Peyer's patch (tissue), 4 donors: ENCODE results near the gene SYNJ2. TPM values are rescaled to one million over a fixed set of nuclear protein-coding genes. Genes with fewer than 3 reads are reported as not detected.

Source experiments
- DNase-seq, 3 donors: peaks; one replicate each; pipeline ENCODE4 v3.0.0-alpha.2; 2017 to 2019
- H3K27ac ChIP-seq, 4 donors: fragments of 200-600 bp; sonication (generic); one replicate each; pipeline ENCODE4 v1.5.1; 2016 to 2019
- H3K27me3 ChIP-seq, 2 donors: fragments of 200-600 bp; sonication (generic); one replicate each; pipeline ENCODE4 v1.5.1; 2019
- H3K36me3 ChIP-seq, 3 donors: fragments of 200-600 bp; sonication (generic); one replicate each; pipeline ENCODE4 v1.5.1; 2016 to 2019
- H3K4me1 ChIP-seq, 4 donors: fragments of 200-600 bp; sonication (generic); one replicate each; pipeline ENCODE4 v1.5.1; 2016 to 2019
- H3K4me3 ChIP-seq, 4 donors: fragments of 200-600 bp; sonication (generic); 1 replicate in 3 of 4; 2 replicates in 1 of 4; pipeline ENCODE4 v1.5.1; 2016 to 2019; ENCODE audit warnings: mild to moderate bottlenecking in 1 of 4
- H3K9me3 ChIP-seq, 4 donors: fragments of 200-600 bp; sonication (generic); one replicate each; pipeline ENCODE4 v1.5.1; 2016 to 2019; ENCODE audit warnings: mild to moderate bottlenecking in 1 of 4
- POLR2A ChIP-seq, 2 donors: fragments of 450-650 bp; IDR thresholded peaks; one replicate each; pipeline ENCODE4 v1.5.1; 2017; ENCODE audit warnings: antibody characterized with exemption in 2 of 2, mild to moderate bottlenecking in 2 of 2, moderate library complexity in 2 of 2
- total RNA-seq, 4 donors: library from RNA; depleted of rRNA; stranded (reverse); fragments of >200 nt; gene quantifications; one replicate each; pipeline ENCODE4 v1.1.0, GENCODE V29; 2016
- TF ChIP-seq, protein P1 (sequence below), 6 experiments: fragments of 450-650 bp in 4 of 6; fragments of 200-600 bp in 2 of 6; sonication (generic) in 1 of 6; IDR thresholded peaks; one replicate each; pipeline ENCODE4 v1.5.1; 2017 to 2019; ENCODE audit warnings: antibody characterized with exemption in 6 of 6, mild to moderate bottlenecking in 3 of 6, moderate library complexity in 1 of 6

The SYNJ2 gene
- total RNA-seq, 4 donors from 2014 or later: 26.8 to 47.2 (median 34.0) TPM

DNA sequence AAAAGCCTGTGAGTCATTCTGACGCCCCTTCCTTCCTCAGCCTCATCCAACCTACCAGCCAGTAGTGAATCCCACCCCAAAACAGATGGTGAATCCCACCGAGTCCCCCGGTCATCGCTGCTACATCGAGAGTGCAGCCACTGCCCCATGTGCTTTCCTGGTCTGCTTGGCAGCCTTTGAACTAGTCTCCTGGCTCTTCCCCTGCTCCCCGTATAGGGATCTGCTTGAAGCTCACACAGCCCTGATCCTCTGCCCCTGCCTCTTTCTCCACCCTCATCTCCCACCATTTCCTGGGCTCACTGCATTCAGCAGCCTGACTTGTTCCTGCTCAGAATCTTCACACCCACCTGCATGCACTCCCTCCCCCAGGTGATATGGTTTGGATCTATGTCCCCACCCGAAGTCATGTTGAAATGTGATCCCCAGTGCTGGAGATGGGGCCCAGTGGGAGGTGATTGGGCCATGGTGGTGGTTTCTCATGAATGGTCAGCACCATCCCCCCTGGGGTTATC, 14.6 kb downstream of the SYNJ2 start:
- Histone ChIP-seq H3K4me3 (no peak overlapping the region), H3K27ac (no peak overlapping the region), H3K9me3 (no peaks in the 10 kb centered on the region), H3K27me3 (no peaks in the 10 kb centered on the region), H3K36me3 (no peaks in the 10 kb centered on the region), H3K4me1 (peaks cover 0 to 4% (median 0%) of the 10 kb centered on the region in 4 donors)
- TF ChIP-seq POLR2A (IDR thresholded peaks at IDR 0.05): no peak
- TF ChIP-seq, protein P1, sequence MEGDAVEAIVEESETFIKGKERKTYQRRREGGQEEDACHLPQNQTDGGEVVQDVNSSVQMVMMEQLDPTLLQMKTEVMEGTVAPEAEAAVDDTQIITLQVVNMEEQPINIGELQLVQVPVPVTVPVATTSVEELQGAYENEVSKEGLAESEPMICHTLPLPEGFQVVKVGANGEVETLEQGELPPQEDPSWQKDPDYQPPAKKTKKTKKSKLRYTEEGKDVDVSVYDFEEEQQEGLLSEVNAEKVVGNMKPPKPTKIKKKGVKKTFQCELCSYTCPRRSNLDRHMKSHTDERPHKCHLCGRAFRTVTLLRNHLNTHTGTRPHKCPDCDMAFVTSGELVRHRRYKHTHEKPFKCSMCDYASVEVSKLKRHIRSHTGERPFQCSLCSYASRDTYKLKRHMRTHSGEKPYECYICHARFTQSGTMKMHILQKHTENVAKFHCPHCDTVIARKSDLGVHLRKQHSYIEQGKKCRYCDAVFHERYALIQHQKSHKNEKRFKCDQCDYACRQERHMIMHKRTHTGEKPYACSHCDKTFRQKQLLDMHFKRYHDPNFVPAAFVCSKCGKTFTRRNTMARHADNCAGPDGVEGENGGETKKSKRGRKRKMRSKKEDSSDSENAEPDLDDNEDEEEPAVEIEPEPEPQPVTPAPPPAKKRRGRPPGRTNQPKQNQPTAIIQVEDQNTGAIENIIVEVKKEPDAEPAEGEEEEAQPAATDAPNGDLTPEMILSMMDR (IDR thresholded peaks at IDR 0.05): no peak
- no peak for DNase-seq

DNA sequence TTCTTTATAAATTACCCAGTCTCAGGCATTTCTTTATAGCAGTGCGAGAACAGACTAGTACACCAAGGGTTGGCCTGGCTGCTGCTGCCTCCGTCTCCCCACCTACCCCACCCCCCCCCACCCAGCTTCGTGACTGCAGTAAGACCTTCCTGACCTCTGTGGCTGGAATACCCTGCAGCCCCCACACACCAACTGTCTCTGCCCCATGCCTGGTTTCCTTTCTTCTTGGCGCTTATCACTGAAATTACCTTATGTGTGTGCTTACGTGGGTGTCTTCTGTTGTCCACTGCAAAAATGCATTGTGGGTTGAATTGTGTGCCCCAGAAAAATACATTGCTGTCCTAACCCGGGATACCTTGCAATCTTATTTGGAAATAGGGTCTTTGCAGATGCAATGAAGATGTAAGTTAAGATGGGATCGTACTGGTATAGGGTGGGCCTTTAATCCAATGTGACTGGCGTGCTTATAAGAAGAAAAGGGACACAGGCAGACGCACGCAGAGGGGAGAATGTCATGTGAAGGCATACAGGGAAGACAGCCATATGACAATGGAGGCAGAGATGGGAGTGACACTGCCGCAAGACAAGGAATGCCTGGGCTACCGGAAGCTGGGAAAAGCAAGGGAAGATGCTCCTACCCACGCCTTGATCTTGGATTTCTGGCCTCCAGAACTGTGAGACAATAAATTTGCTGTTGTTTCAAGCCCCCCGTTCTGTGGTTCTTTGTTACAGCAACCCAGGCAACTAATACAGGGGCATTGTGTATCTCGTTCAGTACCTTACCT, 15.4 kb downstream of the SYNJ2 start:
- peaks cover 0 to 5% (median 1%) of the 10 kb centered on the region in 4 donors for H3K4me1 ChIP-seq
- H3K27ac ChIP-seq: no peak overlapping the region
- no peak for DNase-seq
- no peaks in the 10 kb centered on the region for H3K27me3 ChIP-seq
- no peaks in the 10 kb centered on the region for H3K9me3 ChIP-seq
- no peaks in the 10 kb centered on the region for H3K36me3 ChIP-seq
- TF ChIP-seq, protein P1 (IDR thresholded peaks at IDR 0.05): no peak
- TF ChIP-seq POLR2A (IDR thresholded peaks at IDR 0.05): no peak
- H3K4me3 ChIP-seq: no peak overlapping the region

DNA sequence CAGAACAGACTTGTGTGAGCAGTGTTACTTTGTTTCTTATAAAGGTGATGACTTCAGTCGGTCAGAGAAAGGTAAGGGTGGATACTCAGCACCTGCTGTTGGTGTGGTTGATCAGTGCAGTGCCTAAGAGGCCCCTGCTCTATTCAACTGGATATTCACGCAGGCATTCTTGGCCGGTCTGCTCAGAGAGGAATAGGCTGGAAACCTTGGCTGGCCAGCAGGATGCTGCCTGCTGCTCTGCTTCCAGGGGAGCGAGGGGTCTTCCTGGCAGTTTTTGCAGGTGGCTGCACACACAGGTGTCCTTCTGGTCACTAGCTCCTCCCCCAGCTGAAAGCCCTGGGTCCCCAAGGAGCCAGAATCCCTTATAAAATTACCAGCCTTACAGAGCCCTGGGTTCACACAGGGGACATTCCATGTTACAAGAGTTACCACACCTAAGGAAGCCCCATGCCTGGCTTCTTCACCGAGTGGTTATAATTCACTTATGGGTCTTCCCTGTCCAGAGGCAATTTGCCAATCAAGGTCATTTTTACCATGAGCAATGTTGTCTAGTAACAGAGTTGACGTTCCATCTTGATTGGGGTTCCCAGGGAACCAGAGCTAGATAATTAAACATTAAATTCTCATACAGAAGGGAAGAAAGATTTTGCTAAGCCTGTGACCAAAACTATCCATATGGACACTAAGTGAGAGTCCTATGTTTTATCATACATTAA, 16.4 kb downstream of the SYNJ2 start:
- Histone ChIP-seq H3K27ac (no peak overlapping the region), H3K4me1 (peaks cover 0 to 12% (median 7%) of the 10 kb centered on the region in 4 donors)
- TF ChIP-seq POLR2A (IDR thresholded peaks at IDR 0.05): no peak
- TF ChIP-seq, protein P1 (IDR thresholded peaks at IDR 0.05): no peak

DNA sequence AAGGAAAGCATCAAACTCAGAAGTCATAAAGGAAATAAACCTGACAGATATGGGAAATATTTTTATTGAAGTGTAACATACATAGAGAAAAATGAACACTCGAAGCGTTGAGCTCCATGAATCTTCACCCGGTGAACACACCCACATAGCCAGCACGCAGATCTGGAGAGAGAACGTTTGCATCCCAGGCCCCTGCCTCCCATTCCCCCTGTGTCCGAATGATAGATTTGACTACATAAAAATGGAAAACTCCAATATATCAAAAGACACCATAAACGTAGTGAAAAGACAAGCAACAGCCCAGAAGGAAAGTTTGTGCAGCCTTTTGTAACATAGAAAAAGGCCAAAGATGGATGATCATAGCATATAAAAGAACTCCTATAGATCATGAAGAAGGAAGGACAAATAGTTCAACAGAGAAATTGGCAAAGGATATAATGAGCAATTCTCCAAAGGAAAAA, 17.1 kb downstream of the SYNJ2 start:
- Histone ChIP-seq H3K4me1 (peaks cover 0 to 19% (median 9%) of the 10 kb centered on the region in 4 donors), H3K9me3 (no peaks in the 10 kb centered on the region), H3K36me3 (no peaks in the 10 kb centered on the region), H3K27me3 (no peaks in the 10 kb centered on the region), H3K27ac (no peak overlapping the region), H3K4me3 (no peak overlapping the region)
- TF ChIP-seq, protein P1 (IDR thresholded peaks at IDR 0.05): no peak
- TF ChIP-seq POLR2A (IDR thresholded peaks at IDR 0.05): no peak
- no peak for DNase-seq

More for the DNA sequence above, 16.4 kb downstream of the SYNJ2 start:
- no peaks in the 10 kb centered on the region for H3K9me3 ChIP-seq
- peak in 1 of 3 donors; percentile 31 for DNase-seq
- no peaks in the 10 kb centered on the region for H3K36me3 ChIP-seq
- no peaks in the 10 kb centered on the region for H3K27me3 ChIP-seq
- H3K4me3 ChIP-seq: no peak overlapping the region

DNA sequence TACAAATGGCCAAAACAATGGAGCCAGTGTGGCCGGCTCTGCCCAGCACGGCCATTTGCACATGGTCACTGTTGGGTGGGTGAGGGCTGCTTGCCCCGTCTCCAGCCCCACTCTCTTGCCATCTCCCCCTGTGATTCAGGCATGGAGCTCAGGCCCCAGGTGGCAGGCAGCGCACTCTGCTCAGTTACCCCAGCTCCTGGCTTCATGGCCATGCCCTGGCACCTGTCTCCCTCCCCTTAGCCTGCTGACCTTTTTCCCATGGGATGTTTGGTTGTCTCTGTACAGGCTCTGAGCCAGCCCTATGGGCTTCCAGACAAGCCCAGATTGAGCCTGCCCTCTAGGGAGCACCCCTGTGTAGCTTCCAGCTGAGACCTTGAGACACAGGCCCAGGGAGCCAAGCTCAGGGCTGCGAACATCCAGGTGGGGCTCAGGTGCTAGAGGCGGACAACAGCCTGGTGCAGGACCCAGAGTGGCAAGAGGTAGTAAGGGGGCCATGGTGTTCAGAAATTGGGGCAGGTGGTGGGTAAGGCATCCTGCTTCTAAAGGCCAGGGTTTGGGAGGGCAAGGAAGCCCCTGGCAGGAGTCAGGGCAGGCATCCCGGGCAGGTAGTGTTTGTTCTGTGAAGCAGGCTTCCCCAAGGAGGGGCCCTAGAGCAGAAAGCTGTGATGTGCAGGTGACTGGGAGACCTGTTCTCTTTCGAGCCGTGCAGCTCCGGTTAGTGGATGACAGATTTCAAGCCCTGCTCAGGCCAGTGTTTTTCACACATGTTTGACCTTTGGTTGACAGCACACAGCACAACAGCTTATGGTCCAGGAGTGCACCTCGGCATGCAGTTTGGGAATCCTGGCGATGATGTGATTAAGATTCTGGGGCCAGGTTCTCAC, 17.7 kb downstream of the SYNJ2 start:
- TF ChIP-seq POLR2A (IDR thresholded peaks at IDR 0.05): no peak
- TF ChIP-seq, protein P1 (IDR thresholded peaks at IDR 0.05): no peak
- Histone ChIP-seq H3K27ac (no peak overlapping the region), H3K4me1 (peaks cover 0 to 24% (median 9%) of the 10 kb centered on the region in 4 donors)

More for the DNA sequence above, 17.7 kb downstream of the SYNJ2 start:
- Histone ChIP-seq H3K9me3 (no peaks in the 10 kb centered on the region), H3K27me3 (no peaks in the 10 kb centered on the region), H3K36me3 (no peaks in the 10 kb centered on the region), H3K4me3 (no peak overlapping the region)
- peak in 1 of 3 donors; percentile 41 for DNase-seq
